Upper lobe of right lung (tissue), 1 donor: ENCODE measurements around the gene SRGAP3. TPM values are rescaled to one million over a fixed set of nuclear protein-coding genes. Genes with fewer than 3 reads are reported as not detected.

Experiments used
- ATAC-seq: fragments of 200-7000 bp; cut with Tn5 transposase; one replicate; pipeline ENCODE4 v1.9.1; 2020; ENCODE audit warnings: mild to moderate bottlenecking, moderate library complexity
- DNase-seq: peaks from one replicate; pipeline ENCODE4 v3.0.0-alpha.2; 2020
- H3K27ac ChIP-seq: fragments of 200-600 bp; one replicate; pipeline ENCODE4 v1.8.0; 2022
- H3K27me3 ChIP-seq: fragments of 200-600 bp; one replicate; pipeline ENCODE4 v1.8.0; 2022; ENCODE audit warnings: mild to moderate bottlenecking
- H3K36me3 ChIP-seq: fragments of 200-600 bp; one replicate; pipeline ENCODE4 v1.8.0; 2022
- H3K4me1 ChIP-seq: fragments of 200-600 bp; one replicate; pipeline ENCODE4 v1.8.0; 2022
- H3K4me3 ChIP-seq: fragments of 200-600 bp; one replicate; pipeline ENCODE4 v1.8.0; 2022; ENCODE audit warnings: mild to moderate bottlenecking
- H3K9me3 ChIP-seq: fragments of 200-600 bp; one replicate; pipeline ENCODE4 v1.8.0; 2022
- intact Hi-C: fragments of 100-400 bp; cut with DNase I; formaldehyde crosslinking; loops from one replicate; pipeline ENCODE4 v1.11.0; 2022
- total RNA-seq: library from RNA; stranded (reverse); fragmentation: NEBNext Ultra II Directional; extraction: Animal tissue kit (Norgen Biotek cat#: 25700); gene quantifications from one replicate; pipeline ENCODE4 v1.2.1, GENCODE V29; 2021
- TF ChIP-seq, protein P1 (sequence below): fragments of 200-600 bp; IDR thresholded peaks from one replicate; pipeline ENCODE4 v1.8.0; 2022; ENCODE audit warnings: antibody characterized with exemption
- donor health status: DM: no; HTN: yes; CAD: no; lungs with severe emphysema.

The SRGAP3 gene
- total RNA-seq, 1 donor from 2014 or later, result 3.2 TPM

DNA sequence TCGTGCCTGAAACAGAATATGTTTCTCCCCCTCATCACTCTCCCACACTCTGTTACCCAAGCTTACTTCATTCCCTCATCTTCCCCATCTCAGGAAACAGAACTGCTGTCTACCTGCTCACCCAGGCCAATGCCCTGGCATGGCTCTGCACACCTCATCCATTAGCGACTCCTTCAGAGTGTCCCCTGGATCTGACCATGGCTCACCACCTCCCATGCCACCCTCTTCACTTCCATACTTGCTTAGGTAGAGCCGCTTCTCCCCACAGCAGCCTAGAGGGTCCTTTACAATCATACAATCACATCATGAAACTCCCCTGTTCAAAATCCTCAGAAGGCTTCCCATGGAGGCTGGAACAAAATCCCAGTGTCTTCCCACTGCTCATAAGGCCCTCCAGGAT is 252.3 kb downstream of the SRGAP3 start:
- no peak for DNase-seq
- no peaks in the 10 kb centered on the region for H3K27me3 ChIP-seq
- peak overlapping the region; percentile 17 for H3K27ac ChIP-seq
- intact Hi-C loops, result no loop called here
- peak; percentile 7 for ATAC-seq
- TF ChIP-seq, protein P1, sequence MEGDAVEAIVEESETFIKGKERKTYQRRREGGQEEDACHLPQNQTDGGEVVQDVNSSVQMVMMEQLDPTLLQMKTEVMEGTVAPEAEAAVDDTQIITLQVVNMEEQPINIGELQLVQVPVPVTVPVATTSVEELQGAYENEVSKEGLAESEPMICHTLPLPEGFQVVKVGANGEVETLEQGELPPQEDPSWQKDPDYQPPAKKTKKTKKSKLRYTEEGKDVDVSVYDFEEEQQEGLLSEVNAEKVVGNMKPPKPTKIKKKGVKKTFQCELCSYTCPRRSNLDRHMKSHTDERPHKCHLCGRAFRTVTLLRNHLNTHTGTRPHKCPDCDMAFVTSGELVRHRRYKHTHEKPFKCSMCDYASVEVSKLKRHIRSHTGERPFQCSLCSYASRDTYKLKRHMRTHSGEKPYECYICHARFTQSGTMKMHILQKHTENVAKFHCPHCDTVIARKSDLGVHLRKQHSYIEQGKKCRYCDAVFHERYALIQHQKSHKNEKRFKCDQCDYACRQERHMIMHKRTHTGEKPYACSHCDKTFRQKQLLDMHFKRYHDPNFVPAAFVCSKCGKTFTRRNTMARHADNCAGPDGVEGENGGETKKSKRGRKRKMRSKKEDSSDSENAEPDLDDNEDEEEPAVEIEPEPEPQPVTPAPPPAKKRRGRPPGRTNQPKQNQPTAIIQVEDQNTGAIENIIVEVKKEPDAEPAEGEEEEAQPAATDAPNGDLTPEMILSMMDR, result no peak
- no peaks in the 10 kb centered on the region for H3K9me3 ChIP-seq
- H3K4me3 ChIP-seq, result no peak overlapping the region
- no peaks in the 10 kb centered on the region for H3K36me3 ChIP-seq
- peaks cover 4% of the 10 kb centered on the region for H3K4me1 ChIP-seq

DNA sequence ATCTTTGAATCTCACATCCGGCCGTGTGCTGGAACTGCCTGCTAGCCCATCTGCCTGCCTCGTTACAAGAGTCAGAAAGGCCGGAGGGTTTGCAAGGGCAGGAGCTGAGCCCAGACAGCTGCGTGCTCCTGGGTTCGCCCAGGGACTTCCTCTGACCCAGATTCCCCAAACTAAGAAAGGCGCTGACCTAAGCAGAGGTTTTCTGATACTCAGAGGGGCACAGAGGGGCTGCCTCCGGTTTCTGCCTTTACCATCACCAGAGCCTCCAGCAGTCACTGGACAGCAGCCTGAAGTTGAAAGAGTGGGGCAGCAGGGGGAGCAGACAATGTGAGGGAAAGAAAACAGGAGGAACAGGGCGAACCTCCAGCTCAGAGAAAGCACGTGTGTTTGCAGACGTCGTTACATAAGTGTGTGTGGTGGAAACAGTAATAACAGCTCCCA is 252.7 kb downstream of the SRGAP3 start:
- intact Hi-C loops, result no loop called here
- H3K36me3 ChIP-seq, result no peaks in the 10 kb centered on the region
- no peak overlapping the region for H3K4me3 ChIP-seq
- ATAC-seq (peak; percentile 63), DNase-seq (no peak)
- peak overlapping the region; percentile 17 for H3K27ac ChIP-seq
- H3K4me1 ChIP-seq, result peaks cover 4% of the 10 kb centered on the region
- H3K9me3 ChIP-seq, result no peaks in the 10 kb centered on the region
- no peaks in the 10 kb centered on the region for H3K27me3 ChIP-seq
- TF ChIP-seq, protein P1, result no peak

DNA sequence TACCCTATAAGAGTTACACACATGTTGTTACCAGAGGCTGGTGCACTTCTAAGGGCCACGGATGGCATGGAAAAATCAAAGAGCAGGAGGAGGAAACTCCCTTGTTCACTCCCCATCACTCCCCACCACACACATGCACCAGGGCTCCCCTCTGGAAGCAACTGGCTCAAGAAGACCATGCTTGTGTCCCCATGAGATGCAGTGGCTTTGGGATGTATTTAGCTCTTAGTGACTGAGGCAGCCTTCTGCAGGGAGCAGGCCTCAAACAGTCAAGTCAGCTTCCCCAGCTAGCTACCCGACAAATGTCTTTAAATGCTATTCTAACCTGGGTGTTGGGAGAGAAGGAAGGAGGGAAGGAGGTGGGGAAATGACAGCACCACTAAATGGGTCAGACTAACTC is 253.2 kb downstream of the SRGAP3 start:
- H3K36me3 ChIP-seq, result no peaks in the 10 kb centered on the region
- peaks cover 4% of the 10 kb centered on the region for H3K4me1 ChIP-seq
- DNase-seq (no peak), ATAC-seq (no peak)
- intact Hi-C loops, result no loop called here
- peak overlapping the region; percentile 17 for H3K27ac ChIP-seq
- no peaks in the 10 kb centered on the region for H3K9me3 ChIP-seq
- no peaks in the 10 kb centered on the region for H3K27me3 ChIP-seq
- H3K4me3 ChIP-seq, result no peak overlapping the region
- TF ChIP-seq, protein P1, result no peak

DNA sequence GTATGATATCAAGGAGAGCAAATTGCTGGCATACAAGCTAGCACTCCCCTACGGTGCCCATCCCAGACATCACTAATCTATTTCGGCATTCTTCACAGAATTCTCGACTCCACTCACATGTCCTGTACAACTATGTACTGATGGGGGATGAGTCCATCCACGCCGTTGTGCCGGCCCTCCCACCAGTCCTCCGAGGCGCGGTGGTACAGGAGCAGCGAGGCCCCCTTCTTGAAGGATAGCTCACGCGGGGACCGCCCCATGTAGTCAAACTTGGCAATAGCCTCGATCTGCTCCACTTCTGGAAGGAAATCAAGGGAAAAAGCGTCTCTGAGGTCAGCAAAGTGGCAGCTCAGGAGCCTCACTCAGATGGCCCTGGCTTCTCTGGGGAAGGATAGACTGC is 255.2 kb downstream of the SRGAP3 start:
- Histone ChIP-seq H3K36me3 (no peaks in the 10 kb centered on the region), H3K27ac (no peak overlapping the region), H3K4me1 (peaks cover 4% of the 10 kb centered on the region), H3K9me3 (no peaks in the 10 kb centered on the region), H3K4me3 (no peak overlapping the region), H3K27me3 (no peaks in the 10 kb centered on the region)
- intact Hi-C loops, result no loop called here
- TF ChIP-seq, protein P1, result no peak
- ATAC-seq, result no peak
- no peak for DNase-seq

DNA sequence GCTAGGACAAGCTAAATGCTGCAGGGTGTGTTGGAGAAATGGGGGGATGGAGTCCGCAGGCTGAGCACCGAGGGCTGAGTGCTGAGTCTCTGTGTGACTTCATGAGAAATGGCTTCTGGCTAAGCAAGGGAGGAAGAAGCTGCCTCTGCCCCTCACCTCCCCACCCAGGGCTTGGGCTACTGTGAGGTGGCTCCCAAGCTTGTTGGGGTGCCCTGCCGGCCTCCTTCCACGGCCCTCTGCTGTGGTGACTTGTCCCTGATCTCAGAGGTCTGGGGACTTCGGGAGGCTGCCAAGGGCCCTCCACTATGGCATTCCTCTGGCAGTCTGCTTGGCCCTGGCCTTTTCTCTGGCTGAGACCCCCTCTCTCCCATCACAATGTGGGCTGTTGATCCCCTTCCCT is 256.1 kb downstream of the SRGAP3 start:
- intact Hi-C loops, result no loop called here
- Histone ChIP-seq H3K27me3 (no peaks in the 10 kb centered on the region), H3K9me3 (no peaks in the 10 kb centered on the region), H3K36me3 (no peaks in the 10 kb centered on the region), H3K4me3 (no peak overlapping the region), H3K4me1 (peaks cover 4% of the 10 kb centered on the region), H3K27ac (no peak overlapping the region)
- DNase-seq (no peak), ATAC-seq (no peak)
- TF ChIP-seq, protein P1, result no peak

DNA sequence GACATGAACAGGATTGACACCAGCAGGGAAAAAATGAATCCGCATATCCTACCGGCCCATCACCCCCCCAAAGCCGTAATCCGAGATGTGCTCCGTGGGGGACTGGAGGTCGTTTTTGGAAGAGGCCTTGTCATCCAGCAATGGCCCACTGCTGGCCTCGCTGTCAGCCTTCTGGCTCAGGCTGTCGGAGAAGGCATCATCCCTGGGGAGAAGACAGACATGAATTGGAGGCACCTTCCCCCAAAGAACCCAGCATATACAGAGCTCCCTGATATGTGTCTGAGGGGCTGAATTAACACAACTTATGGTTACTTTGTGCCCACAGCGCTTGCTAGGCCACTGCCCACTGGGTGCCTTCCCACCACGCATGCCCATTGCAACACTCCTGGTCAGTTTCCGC is 256.6 kb downstream of the SRGAP3 start:
- no peak for ATAC-seq
- no peak for DNase-seq
- Histone ChIP-seq H3K9me3 (no peaks in the 10 kb centered on the region), H3K27me3 (no peaks in the 10 kb centered on the region), H3K4me1 (peaks cover 5% of the 10 kb centered on the region), H3K36me3 (no peaks in the 10 kb centered on the region), H3K4me3 (no peak overlapping the region), H3K27ac (no peak overlapping the region)
- TF ChIP-seq, protein P1, result no peak
- intact Hi-C loops, result no loop called here
